Esophagus squamous epithelium (tissue), 5 donors: ENCODE results near the gene TMEM186. TPM values are rescaled to one million over a fixed set of nuclear protein-coding genes. Genes with fewer than 3 reads are reported as not detected.

Source experiments
- DNase-seq: peaks from one replicate; lab custom pipeline; 2025; lab: John Stamatoyannopoulos, UW
- H3K27ac ChIP-seq, 4 donors: fragments of 200-600 bp; sonication (generic); one replicate each; pipeline ENCODE4 v1.5.1; 2016 to 2019; ENCODE audit warnings: mild to moderate bottlenecking in 1 of 4
- H3K27me3 ChIP-seq, 4 donors: fragments of 200-600 bp; sonication (generic); 1 replicate in 3 of 4; 2 replicates in 1 of 4; pipeline versions ENCODE4 v1.5.1 to v1.6.0; 2017 to 2021; ENCODE audit warnings: antibody characterized with exemption in 1 of 4
- H3K36me3 ChIP-seq, 3 donors: fragments of 200-600 bp; sonication (generic); one replicate each; pipeline ENCODE4 v1.5.1; 2016 to 2019
- H3K4me1 ChIP-seq, 3 donors: fragments of 200-600 bp; sonication (generic); one replicate each; pipeline ENCODE4 v1.5.1; 2017 to 2019
- H3K4me3 ChIP-seq, 4 donors: fragments of 200-600 bp; sonication (generic); 1 replicate in 3 of 4; 2 replicates in 1 of 4; pipeline ENCODE4 v1.5.1; 2016 to 2019; ENCODE audit warnings: mild to moderate bottlenecking in 2 of 4, moderate library complexity in 1 of 4
- H3K9me3 ChIP-seq, 3 donors: fragments of 200-600 bp; sonication (generic); one replicate each; pipeline ENCODE4 v1.5.1; 2016 to 2019
- CTCF ChIP-seq, 6 experiments: fragments of 450-650 bp in 4 of 6; fragments of 200-600 bp in 2 of 6; sonication (generic) in 2 of 6; IDR thresholded peaks; one replicate each; pipeline ENCODE4 v1.5.1; 2016 to 2019; ENCODE audit warnings: antibody characterized with exemption in 6 of 6, mild to moderate bottlenecking in 4 of 6, moderate library complexity in 4 of 6
- POLR2A ChIP-seq, 4 donors: fragments of 450-650 bp; IDR thresholded peaks; one replicate each; pipeline ENCODE4 v1.6.1; 2017; ENCODE audit warnings: antibody characterized with exemption in 4 of 4, mild to moderate bottlenecking in 4 of 4, moderate library complexity in 3 of 4
- WGBS, 2 donors: methylation state at CpG; one replicate each; pipeline ENCODE4 v1.1.5; 2018; 5-methylcytosine and 5-hydroxymethylcytosine counted together
- intact Hi-C: fragments of 100-400 bp; cut with DNase I; formaldehyde crosslinking; loops from one replicate; pipeline ENCODE4 v1.15.0; 2022
- total RNA-seq, 4 donors: library from RNA; depleted of rRNA; stranded (reverse); fragments of >200 nt; gene quantifications; one replicate each; pipeline ENCODE4 v1.1.0, GENCODE V29; 2016
- donor health status: DM: yes; HTN: yes; CAD: no.

Gene TMEM186
- total RNA-seq, 4 donors from 2014 or later: 3.6 to 9.7 (median 8.6) TPM

- no peak overlapping the region for H3K27ac ChIP-seq
- 87 to 88% methylated on average over 9 to 10 of the region's 10 CpGs for WGBS, 2 donors
- no peaks in the 10 kb centered on the region for H3K4me1 ChIP-seq
- H3K27me3 ChIP-seq: no peaks in the 10 kb centered on the region
- H3K4me3 ChIP-seq: no peak overlapping the region
- no peaks in the 10 kb centered on the region for H3K9me3 ChIP-seq
- DNase-seq: no peak
- intact Hi-C loops: no loop called here
- TF ChIP-seq CTCF (IDR thresholded peaks at IDR 0.05) (no peak), POLR2A (IDR thresholded peaks at IDR 0.05) (no peak)
- peaks cover 0 to 38% (median 0%) of the 10 kb centered on the region in 3 donors for H3K36me3 ChIP-seq
Observed at GRCh38 chr16:8760021-8760420, 37.4 kb downstream of the TMEM186 start.

GRCh38 chr16:8758022-8758421 lies 39.4 kb downstream of the TMEM186 start:
- Histone ChIP-seq H3K27ac (no peak overlapping the region), H3K4me1 (peaks cover 0 to 4% (median 0%) of the 10 kb centered on the region in 3 donors), H3K27me3 (no peaks in the 10 kb centered on the region), H3K9me3 (no peaks in the 10 kb centered on the region), H3K36me3 (peaks cover 0 to 27% (median 0%) of the 10 kb centered on the region in 3 donors), H3K4me3 (no peak overlapping the region)
- intact Hi-C loops: no loop called here
- WGBS, 2 donors: 89 to 92% methylated on average over 6 of the region's 6 CpGs
- no peak for DNase-seq
- TF ChIP-seq CTCF (IDR thresholded peaks at IDR 0.05): no peak
- TF ChIP-seq POLR2A (IDR thresholded peaks at IDR 0.05): no peak

- no peaks in the 10 kb centered on the region for H3K9me3 ChIP-seq
- no peaks in the 10 kb centered on the region for H3K27me3 ChIP-seq
- peaks cover 0 to 29% (median 0%) of the 10 kb centered on the region in 3 donors for H3K36me3 ChIP-seq
- H3K4me3 ChIP-seq: no peak overlapping the region
- WGBS, 2 donors: 36 to 51% methylated on average over 5 of the region's 5 CpGs
- intact Hi-C loops: no loop called here
- TF ChIP-seq CTCF (IDR thresholded peaks at IDR 0.05) (no peak), POLR2A (IDR thresholded peaks at IDR 0.05) (no peak)
- no peak for DNase-seq
- no peak overlapping the region for H3K27ac ChIP-seq
- H3K4me1 ChIP-seq: peaks cover 3 to 17% (median 7%) of the 10 kb centered on the region in 3 donors
Observed at GRCh38 chr16:8756755-8757154, 40.7 kb downstream of the TMEM186 start.

- Histone ChIP-seq H3K4me3 (no peak overlapping the region), H3K9me3 (no peaks in the 10 kb centered on the region), H3K27ac (peak overlapping the region in 1 of 4 donors; percentile 25), H3K36me3 (peaks cover 0 to 38% (median 0%) of the 10 kb centered on the region in 3 donors), H3K4me1 (peaks cover 3 to 36% (median 9%) of the 10 kb centered on the region in 3 donors), H3K27me3 (no peaks in the 10 kb centered on the region)
- WGBS, 2 donors: 32 to 36% methylated on average over 4 to 6 of the region's 9 CpGs
- intact Hi-C loops: no loop called here
- TF ChIP-seq POLR2A (IDR thresholded peaks at IDR 0.05): no peak
- no peak for TF ChIP-seq CTCF (IDR thresholded peaks at IDR 0.05)
- DNase-seq: no peak
Observed at GRCh38 chr16:8753416-8754054, 43.9 kb downstream of the TMEM186 start.

- intact Hi-C loops: no loop called here
- TF ChIP-seq CTCF (IDR thresholded peaks at IDR 0.05) (no peak), POLR2A (IDR thresholded peaks at IDR 0.05) (no peak)
- no peaks in the 10 kb centered on the region for H3K9me3 ChIP-seq
- peaks cover 3 to 36% (median 9%) of the 10 kb centered on the region in 3 donors for H3K4me1 ChIP-seq
- no peak for DNase-seq
- H3K36me3 ChIP-seq: peaks cover 0 to 30% (median 0%) of the 10 kb centered on the region in 3 donors
- no peak overlapping the region for H3K4me3 ChIP-seq
- no peaks in the 10 kb centered on the region for H3K27me3 ChIP-seq
- H3K27ac ChIP-seq: no peak overlapping the region
- WGBS, 2 donors: 0 to 18% methylated on average over 1 to 2 of the region's 2 CpGs
Observed at GRCh38 chr16:8752706-8753105, 44.7 kb downstream of the TMEM186 start.
